MV-4-11 (cell line): ENCODE data around the gene RPN2.

Experiments
- DNase-seq: peaks from one replicate; lab custom pipeline; 2025; lab: John Stamatoyannopoulos, UW

RPN2 gene

GRCh38 chr20:37267667-37268313, 88.7 kb downstream of the RPN2 start:
- no peak for DNase-seq

- peak; percentile 96 for DNase-seq
Measured at GRCh38 chr20:37270576-37271420, 91.7 kb downstream of the RPN2 start.

GRCh38 chr20:37271421-37271768, 92.3 kb downstream of the RPN2 start:
- DNase-seq = no peak

- DNase-seq = no peak
Measured at GRCh38 chr20:37273988-37274387, 94.9 kb downstream of the RPN2 start.

GRCh38 chr20:37274851-37275524, 95.9 kb downstream of the RPN2 start:
- DNase-seq = peak; percentile 97

- DNase-seq = peak; percentile 42
Measured at GRCh38 chr20:37276494-37277252, 97.5 kb downstream of the RPN2 start.

GRCh38 chr20:37277253-37277593, 98.1 kb downstream of the RPN2 start:
- no peak for DNase-seq

GRCh38 chr20:37278966-37279590, 99.9 kb downstream of the RPN2 start:
- DNase-seq = no peak

- DNase-seq = no peak
Measured at GRCh38 chr20:37279820-37280219, 100.7 kb downstream of the RPN2 start.

GRCh38 chr20:37280403-37280802, 101.3 kb downstream of the RPN2 start:
- DNase-seq = no peak

- no peak for DNase-seq
Measured at GRCh38 chr20:37282556-37282955, 103.4 kb downstream of the RPN2 start.

GRCh38 chr20:37283530-37284195, 104.5 kb downstream of the RPN2 start:
- DNase-seq = no peak

- DNase-seq = no peak
Measured at GRCh38 chr20:37284691-37285161, 105.6 kb downstream of the RPN2 start.

GRCh38 chr20:37285664-37286374, 106.7 kb downstream of the RPN2 start:
- peak; percentile 8 for DNase-seq

GRCh38 chr20:37288091-37288490, 109.0 kb downstream of the RPN2 start:
- peak; percentile 68 for DNase-seq

GRCh38 chr20:37290158-37290810, 111.2 kb downstream of the RPN2 start:
- DNase-seq = no peak
